ENCODE results near the gene CA5B. TPM values are rescaled to one million over a fixed set of nuclear protein-coding genes. Genes with fewer than 3 reads are reported as not detected.

CA5B gene
- total and polyA plus RNA-seq, 2 donors (not counting 1 experiment from before 2014, with no cell fraction given) = 7.4 to 11.6 TPM

DNA sequence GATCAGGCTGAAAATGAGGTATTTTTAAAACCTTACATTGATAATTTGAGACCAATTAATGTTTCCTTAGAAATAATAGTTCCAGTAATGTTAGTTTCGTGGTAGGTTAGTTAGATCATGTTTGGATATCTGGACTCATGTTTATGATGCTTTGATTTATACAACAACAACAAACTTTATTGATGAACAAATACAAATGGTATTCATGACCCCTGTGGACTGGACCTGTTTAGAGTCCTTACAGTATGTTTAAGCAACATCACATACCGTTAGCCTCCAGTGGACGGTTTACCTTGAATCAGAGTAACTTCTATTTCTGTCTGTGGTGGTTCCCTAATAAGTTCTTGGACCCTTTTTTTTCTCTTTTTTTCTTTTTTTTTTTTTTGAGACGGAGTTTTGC is 70.2 kb downstream of the CA5B start:
- H3K27ac ChIP-seq (ENCODE audit: insufficient read depth, low read length) = no peak overlapping the region
- H4K20me1 ChIP-seq (ENCODE audit: control insufficient read depth, extremely low read depth, insufficient read depth, low read length) = no peaks in the 10 kb centered on the region
- no peaks in the 10 kb centered on the region for H3K79me2 ChIP-seq (ENCODE audit: control insufficient read depth, insufficient read depth, low read length)
- no peaks in the 10 kb centered on the region for H3K27me3 ChIP-seq (ENCODE audit: control insufficient read depth, insufficient read depth, low read length)
- no peaks in the 10 kb centered on the region for H3K36me3 ChIP-seq (ENCODE audit: control insufficient read depth, insufficient read depth, low read length)
- no peak for TF ChIP-seq EZH2 (IDR thresholded peaks at IDR 0.05; ENCODE audit: low read length, missing control alignments)
- TF ChIP-seq, protein P1, sequence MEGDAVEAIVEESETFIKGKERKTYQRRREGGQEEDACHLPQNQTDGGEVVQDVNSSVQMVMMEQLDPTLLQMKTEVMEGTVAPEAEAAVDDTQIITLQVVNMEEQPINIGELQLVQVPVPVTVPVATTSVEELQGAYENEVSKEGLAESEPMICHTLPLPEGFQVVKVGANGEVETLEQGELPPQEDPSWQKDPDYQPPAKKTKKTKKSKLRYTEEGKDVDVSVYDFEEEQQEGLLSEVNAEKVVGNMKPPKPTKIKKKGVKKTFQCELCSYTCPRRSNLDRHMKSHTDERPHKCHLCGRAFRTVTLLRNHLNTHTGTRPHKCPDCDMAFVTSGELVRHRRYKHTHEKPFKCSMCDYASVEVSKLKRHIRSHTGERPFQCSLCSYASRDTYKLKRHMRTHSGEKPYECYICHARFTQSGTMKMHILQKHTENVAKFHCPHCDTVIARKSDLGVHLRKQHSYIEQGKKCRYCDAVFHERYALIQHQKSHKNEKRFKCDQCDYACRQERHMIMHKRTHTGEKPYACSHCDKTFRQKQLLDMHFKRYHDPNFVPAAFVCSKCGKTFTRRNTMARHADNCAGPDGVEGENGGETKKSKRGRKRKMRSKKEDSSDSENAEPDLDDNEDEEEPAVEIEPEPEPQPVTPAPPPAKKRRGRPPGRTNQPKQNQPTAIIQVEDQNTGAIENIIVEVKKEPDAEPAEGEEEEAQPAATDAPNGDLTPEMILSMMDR (conservative IDR thresholded peaks at IDR 0.05 in 1 of 2, IDR thresholded peaks at IDR 0.05 in 1 of 2; ENCODE audit: low read depth in 1 of 2, low read length in 2 of 2) = no peak
- H3K9ac ChIP-seq (ENCODE audit: insufficient read depth, low read length) = no peak overlapping the region
- H3K4me3 ChIP-seq (replicated peaks in 1 of 4; ENCODE audit: control extremely low read depth in 1 of 4, insufficient read depth in 1 of 4, low read depth in 3 of 4, low read length in 4 of 4) = no peak overlapping the region
- no peak overlapping the region for H3K4me2 ChIP-seq (ENCODE audit: extremely low read depth, insufficient read depth, low read length)
- DNase-seq (ENCODE audit: low read depth in 2 of 2) = no peak
- H3K9me3 ChIP-seq (ENCODE audit: control insufficient read depth, insufficient read depth, low read depth, low read length) = no peaks in the 10 kb centered on the region
- no peaks in the 10 kb centered on the region for H3K4me1 ChIP-seq (ENCODE audit: control insufficient read depth, extremely low read depth, insufficient read depth, low read length)
- no peak overlapping the region for H2AFZ ChIP-seq (ENCODE audit: low read length)

DNA sequence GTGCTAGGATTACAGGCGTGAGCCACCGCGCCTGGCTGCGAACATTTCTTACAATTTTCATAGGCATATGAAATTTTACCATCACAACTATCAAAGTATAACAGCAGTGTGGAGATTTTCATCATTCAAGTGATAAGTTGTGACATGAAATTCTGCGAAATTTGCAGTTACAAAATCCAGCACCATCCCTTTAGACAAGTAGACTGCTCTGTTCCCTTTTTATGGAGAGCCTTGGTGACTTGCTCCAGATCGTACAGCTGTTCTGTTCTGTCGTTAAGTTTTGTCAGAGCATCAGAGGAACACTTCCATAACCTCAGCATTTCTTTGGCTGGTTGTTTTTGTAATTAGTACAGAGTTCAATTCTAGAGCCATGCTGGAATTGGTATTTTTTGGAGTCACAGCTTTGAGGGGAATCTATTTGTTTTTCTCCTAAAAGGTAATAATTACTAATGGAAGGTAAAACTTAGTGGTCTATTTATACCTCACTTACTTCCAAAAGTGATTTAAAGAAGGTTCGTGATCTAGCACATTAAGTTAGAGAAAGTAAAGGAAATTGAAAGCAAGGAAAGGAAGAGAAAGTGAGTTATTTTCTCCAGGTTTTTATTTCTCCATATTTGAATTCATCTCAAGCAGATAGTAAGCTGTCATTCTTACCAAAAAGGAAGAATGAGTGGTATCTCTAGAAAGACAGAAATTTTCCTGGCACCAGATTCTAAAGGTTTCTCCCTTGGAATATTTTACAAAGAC is 74.3 kb downstream of the CA5B start:
- Histone ChIP-seq H3K79me2 (ENCODE audit: control insufficient read depth, insufficient read depth, low read length) (no peaks in the 10 kb centered on the region), H3K4me1 (ENCODE audit: control insufficient read depth, extremely low read depth, insufficient read depth, low read length) (no peaks in the 10 kb centered on the region), H4K20me1 (ENCODE audit: control insufficient read depth, extremely low read depth, insufficient read depth, low read length) (no peaks in the 10 kb centered on the region), H3K4me2 (ENCODE audit: extremely low read depth, insufficient read depth, low read length) (no peak overlapping the region), H2AFZ (ENCODE audit: low read length) (no peak overlapping the region), H3K9me3 (ENCODE audit: control insufficient read depth, insufficient read depth, low read depth, low read length) (no peaks in the 10 kb centered on the region), H3K36me3 (ENCODE audit: control insufficient read depth, insufficient read depth, low read length) (no peaks in the 10 kb centered on the region), H3K27ac (ENCODE audit: insufficient read depth, low read length) (no peak overlapping the region), H3K9ac (ENCODE audit: insufficient read depth, low read length) (no peak overlapping the region), H3K27me3 (ENCODE audit: control insufficient read depth, insufficient read depth, low read length) (no peaks in the 10 kb centered on the region), H3K4me3 (replicated peaks in 1 of 4; ENCODE audit: control extremely low read depth in 1 of 4, insufficient read depth in 1 of 4, low read depth in 3 of 4, low read length in 4 of 4) (no peak overlapping the region)
- TF ChIP-seq, protein P1 (conservative IDR thresholded peaks at IDR 0.05 in 1 of 2, IDR thresholded peaks at IDR 0.05 in 1 of 2; ENCODE audit: low read depth in 1 of 2, low read length in 2 of 2) = no peak
- no peak for TF ChIP-seq EZH2 (IDR thresholded peaks at IDR 0.05; ENCODE audit: low read length, missing control alignments)
- no peak for DNase-seq (ENCODE audit: low read depth in 2 of 2)

DNA sequence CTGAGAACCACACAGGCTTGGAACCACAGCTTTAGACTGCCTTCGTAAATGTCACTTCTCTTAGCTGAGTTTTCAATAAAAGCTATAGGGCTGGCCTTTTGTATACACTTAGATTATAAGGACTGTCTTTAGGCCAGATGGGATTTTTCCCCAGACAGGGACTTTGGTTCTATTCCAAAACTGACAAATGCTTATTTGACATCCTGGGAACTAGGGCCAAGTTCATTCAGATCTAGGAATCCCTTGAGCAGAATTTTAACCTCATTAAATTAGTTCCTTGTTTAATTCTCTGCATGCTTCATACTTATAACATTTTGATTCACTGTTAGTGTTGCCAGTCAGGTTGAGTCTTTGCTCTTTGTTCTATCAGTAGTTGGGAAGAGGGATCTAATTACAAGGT is 75.3 kb downstream of the CA5B start:
- Histone ChIP-seq H2AFZ (ENCODE audit: low read length) (no peak overlapping the region), H4K20me1 (ENCODE audit: control insufficient read depth, extremely low read depth, insufficient read depth, low read length) (no peaks in the 10 kb centered on the region), H3K9me3 (ENCODE audit: control insufficient read depth, insufficient read depth, low read depth, low read length) (no peaks in the 10 kb centered on the region), H3K4me2 (ENCODE audit: extremely low read depth, insufficient read depth, low read length) (no peak overlapping the region), H3K27ac (ENCODE audit: insufficient read depth, low read length) (no peak overlapping the region), H3K27me3 (ENCODE audit: control insufficient read depth, insufficient read depth, low read length) (no peaks in the 10 kb centered on the region), H3K9ac (ENCODE audit: insufficient read depth, low read length) (no peak overlapping the region), H3K79me2 (ENCODE audit: control insufficient read depth, insufficient read depth, low read length) (no peaks in the 10 kb centered on the region), H3K36me3 (ENCODE audit: control insufficient read depth, insufficient read depth, low read length) (no peaks in the 10 kb centered on the region), H3K4me1 (ENCODE audit: control insufficient read depth, extremely low read depth, insufficient read depth, low read length) (no peaks in the 10 kb centered on the region), H3K4me3 (replicated peaks in 1 of 4; ENCODE audit: control extremely low read depth in 1 of 4, insufficient read depth in 1 of 4, low read depth in 3 of 4, low read length in 4 of 4) (no peak overlapping the region)
- no peak for DNase-seq (ENCODE audit: low read depth in 2 of 2)
- no peak for TF ChIP-seq EZH2 (IDR thresholded peaks at IDR 0.05; ENCODE audit: low read length, missing control alignments)
- TF ChIP-seq, protein P1 (conservative IDR thresholded peaks at IDR 0.05 in 1 of 2, IDR thresholded peaks at IDR 0.05 in 1 of 2; ENCODE audit: low read depth in 1 of 2, low read length in 2 of 2) = no peak
